T-helper 22 cell (primary cell): ENCODE data around the gene CARNS1.
"Not testable (repeated sequence)": the region's sequence is repeated elsewhere in the genome, so short reads cannot be mapped to it uniquely, and the experiment has no call there.

Experiments used
- DNase-seq: peaks from one replicate; pipeline ENCODE4 v3.0.0-alpha.2; 2020; ENCODE audit warnings: low read depth

The CARNS1 gene

GRCh38 chr11:67409781-67410368 is 5.6 kb upstream of the CARNS1 start:
- no peak for DNase-seq

GRCh38 chr11:67410369-67410831 is 5.1 kb upstream of the CARNS1 start:
- no peak for DNase-seq

- no peak for DNase-seq
Observed at GRCh38 chr11:67410984-67411784, 4.3 kb upstream of the CARNS1 start.

- no peak for DNase-seq
Observed at GRCh38 chr11:67411785-67412152, 3.7 kb upstream of the CARNS1 start.

GRCh38 chr11:67412495-67413179 is 2.8 kb upstream of the CARNS1 start:
- DNase-seq, result no peak

GRCh38 chr11:67413266-67413849 is 2.1 kb upstream of the CARNS1 start:
- DNase-seq, result no peak

GRCh38 chr11:67416416-67417335 is 1.2 kb downstream of the CARNS1 start:
- DNase-seq, result peak; percentile 73

- no peak for DNase-seq
Observed at GRCh38 chr11:67417425-67417824, 1.9 kb downstream of the CARNS1 start.

GRCh38 chr11:67418476-67419281 is 3.2 kb downstream of the CARNS1 start:
- DNase-seq, result no peak

- no peak for DNase-seq
Observed at GRCh38 chr11:67419325-67420049, 4.0 kb downstream of the CARNS1 start.

- no peak for DNase-seq
Observed at GRCh38 chr11:67420147-67420645, 4.7 kb downstream of the CARNS1 start.

- DNase-seq, result peak; percentile 97
Observed at GRCh38 chr11:67420646-67421429, 5.4 kb downstream of the CARNS1 start.

- DNase-seq, result no peak
Observed at GRCh38 chr11:67421430-67422031, 6.1 kb downstream of the CARNS1 start.

- DNase-seq, result no peak
Observed at GRCh38 chr11:67422891-67423290, 7.4 kb downstream of the CARNS1 start.

GRCh38 chr11:67423466-67423865 is 8.0 kb downstream of the CARNS1 start:
- no peak for DNase-seq

GRCh38 chr11:67423891-67424613 is 8.6 kb downstream of the CARNS1 start:
- DNase-seq, result no peak

GRCh38 chr11:67427364-67427859 is 11.9 kb downstream of the CARNS1 start:
- not testable (repeated sequence) for DNase-seq
